Measurements from ENCODE around the gene GPR6. TPM values are rescaled to one million over a fixed set of nuclear protein-coding genes. Genes with fewer than 3 reads are reported as not detected.

The GPR6 gene
- total RNA-seq (2014; rRNA removed; shearing (Covaris generic)), result not detected in 2 replicates

GRCh38 chr6:109978174-109979032 lies at the start of gene GPR6:
TSS of gene GPR6 (plus strand) at chr6:109978311. CDS start at chr6:109979113, 802 bp downstream.
- in situ Hi-C loops (cut with HindIII; ENCODE audit: low sequenced_read_pairs), result no loop called here
- DNase-seq (ENCODE audit: low spot score), result peak; percentile 46

- DNase-seq (ENCODE audit: low spot score), result no peak
- in situ Hi-C loops (cut with HindIII; ENCODE audit: low sequenced_read_pairs), result no loop called here
Measured at GRCh38 chr6:109934293-109934692, 43.8 kb upstream of the GPR6 start.

- no peak for DNase-seq (ENCODE audit: low spot score)
- in situ Hi-C loops (cut with HindIII; ENCODE audit: low sequenced_read_pairs), result no loop called here
Measured at GRCh38 chr6:109939654-109940053, 38.5 kb upstream of the GPR6 start.

GRCh38 chr6:109944448-109944847 lies 33.7 kb upstream of the GPR6 start:
- DNase-seq (ENCODE audit: low spot score), result no peak
- in situ Hi-C loops (cut with HindIII; ENCODE audit: low sequenced_read_pairs), result no loop called here

- in situ Hi-C loops (cut with HindIII; ENCODE audit: low sequenced_read_pairs), result no loop called here
- DNase-seq (ENCODE audit: low spot score), result no peak
Measured at GRCh38 chr6:109945091-109945490, 33.0 kb upstream of the GPR6 start.

- in situ Hi-C loops (cut with HindIII; ENCODE audit: low sequenced_read_pairs), result no loop called here
- DNase-seq (ENCODE audit: low spot score), result no peak
Measured at GRCh38 chr6:109946979-109947378, 31.1 kb upstream of the GPR6 start.

GRCh38 chr6:109949281-109950065 lies 28.6 kb upstream of the GPR6 start:
- DNase-seq (ENCODE audit: low spot score), result no peak
- in situ Hi-C loops (cut with HindIII; ENCODE audit: low sequenced_read_pairs), result no loop called here

GRCh38 chr6:109955491-109955890 lies 22.6 kb upstream of the GPR6 start:
- in situ Hi-C loops (cut with HindIII; ENCODE audit: low sequenced_read_pairs), result no loop called here
- DNase-seq (ENCODE audit: low spot score), result no peak

GRCh38 chr6:109958626-109959025 lies 19.5 kb upstream of the GPR6 start:
- DNase-seq (ENCODE audit: low spot score), result no peak
- in situ Hi-C loops (cut with HindIII; ENCODE audit: low sequenced_read_pairs), result no loop called here

GRCh38 chr6:109961611-109962041 lies 16.5 kb upstream of the GPR6 start:
- in situ Hi-C loops (cut with HindIII; ENCODE audit: low sequenced_read_pairs), result no loop called here
- no peak for DNase-seq (ENCODE audit: low spot score)

- no peak for DNase-seq (ENCODE audit: low spot score)
Measured at GRCh38 chr6:109962271-109962670, 15.8 kb upstream of the GPR6 start.

GRCh38 chr6:109963598-109964170 lies 14.4 kb upstream of the GPR6 start:
- in situ Hi-C loops (cut with HindIII; ENCODE audit: low sequenced_read_pairs), result no loop called here
- no peak for DNase-seq (ENCODE audit: low spot score)

More at GRCh38 chr6:109962271-109962670, 15.8 kb upstream of the GPR6 start:
- in situ Hi-C loops (cut with HindIII; ENCODE audit: low sequenced_read_pairs), result no loop called here

- DNase-seq (ENCODE audit: low spot score), result no peak
- in situ Hi-C loops (cut with HindIII; ENCODE audit: low sequenced_read_pairs), result no loop called here
Measured at GRCh38 chr6:109964949-109965348, 13.2 kb upstream of the GPR6 start.

- DNase-seq (ENCODE audit: low spot score), result no peak
- in situ Hi-C loops (cut with HindIII; ENCODE audit: low sequenced_read_pairs), result no loop called here
Measured at GRCh38 chr6:109966299-109966698, 11.8 kb upstream of the GPR6 start.

- in situ Hi-C loops (cut with HindIII; ENCODE audit: low sequenced_read_pairs), result no loop called here
- no peak for DNase-seq (ENCODE audit: low spot score)
Measured at GRCh38 chr6:109977791-109978173, 329 bp upstream of the GPR6 start.

- in situ Hi-C loops (cut with HindIII; ENCODE audit: low sequenced_read_pairs), result no loop called here
- DNase-seq (ENCODE audit: low spot score), result peak; percentile 40
Measured at GRCh38 chr6:109979033-109979921, 1.2 kb downstream of the GPR6 start.

- DNase-seq (ENCODE audit: low spot score), result no peak
- in situ Hi-C loops (cut with HindIII; ENCODE audit: low sequenced_read_pairs), result no loop called here
Measured at GRCh38 chr6:109984410-109984809, 6.3 kb downstream of the GPR6 start.

GRCh38 chr6:109987196-109987595 lies 9.1 kb downstream of the GPR6 start:
- DNase-seq (ENCODE audit: low spot score), result no peak
- in situ Hi-C loops (cut with HindIII; ENCODE audit: low sequenced_read_pairs), result no loop called here

Measured in G401 (cell line).